H9 (cell line): Measurements from ENCODE around the gene FOXN4. TPM values are rescaled to one million over a fixed set of nuclear protein-coding genes. Genes with fewer than 3 reads are reported as not detected.

Experiments
- DNase-seq: peaks from one replicate; pipeline ENCODE4 v3.0.0-alpha.2; 2017
- H2AFZ ChIP-seq: one replicate; pipeline ENCODE4 v1.6.1; 2013; ENCODE audit warnings: mild to moderate bottlenecking, low read length, control low read depth, moderate library complexity
- H2AK5ac ChIP-seq: 2 replicates; pipeline ENCODE4 v1.6.1; 2013; ENCODE audit warnings: low read length, control low read depth, mixed read lengths; ENCODE audit not compliant: insufficient read length
- H2BK120ac ChIP-seq: one replicate; pipeline ENCODE4 v1.6.1; 2013; ENCODE audit warnings: low read depth, mild to moderate bottlenecking, low read length, control low read depth, inconsistent platforms; ENCODE audit not compliant: poor library complexity, severe bottlenecking
- H2BK12ac ChIP-seq: 2 replicates; pipeline ENCODE4 v1.6.1; 2013; ENCODE audit warnings: low read length, control low read depth, mixed read lengths, low read depth; ENCODE audit not compliant: insufficient read length
- H2BK15ac ChIP-seq: 2 replicates; pipeline ENCODE4 v1.6.1; 2013; ENCODE audit warnings: low read depth, low read length, control low read depth
- H2BK20ac ChIP-seq: one replicate; pipeline ENCODE4 v1.6.1; 2013; ENCODE audit warnings: low read depth, mild to moderate bottlenecking, low read length, control low read depth, inconsistent platforms; ENCODE audit not compliant: poor library complexity, severe bottlenecking
- H2BK5ac ChIP-seq: 2 replicates; pipeline ENCODE4 v1.6.1; 2013; ENCODE audit warnings: low read length, control low read depth, mixed read lengths; ENCODE audit not compliant: insufficient read length
- H3K14ac ChIP-seq: 2 replicates; pipeline ENCODE4 v1.6.1; 2013; ENCODE audit warnings: low read length, control low read depth; ENCODE audit not compliant: insufficient read depth
- H3K18ac ChIP-seq: 2 replicates; pipeline ENCODE4 v1.6.1; 2013; ENCODE audit warnings: low read depth, mild to moderate bottlenecking, mixed read lengths, low read length, control low read depth; ENCODE audit not compliant: insufficient read length
- H3K23ac ChIP-seq: 2 replicates; pipeline ENCODE4 v1.6.1; 2013; ENCODE audit warnings: low read length, control low read depth, mixed read lengths, low read depth; ENCODE audit not compliant: insufficient read length
- H3K23me2 ChIP-seq: 2 replicates; pipeline ENCODE4 v1.6.1; 2013; ENCODE audit warnings: low read depth, mild to moderate bottlenecking, mixed read lengths, low read length, control low read depth; ENCODE audit not compliant: insufficient read length, poor library complexity, severe bottlenecking
- H3K27ac ChIP-seq: 2 replicates; pipeline ENCODE4 v1.5.1; 2013; ENCODE audit warnings: low read length, control low read depth, mixed read lengths, low read depth; ENCODE audit not compliant: insufficient read length
- H3K27me3 ChIP-seq: 2 replicates; pipeline ENCODE4 v1.6.1; 2013; ENCODE audit warnings: low read length, control low read depth, inconsistent platforms; ENCODE audit not compliant: insufficient read depth
- H3K4ac ChIP-seq: 2 replicates; pipeline ENCODE4 v1.6.1; 2013; ENCODE audit warnings: low read depth, mild to moderate bottlenecking, control low read depth, inconsistent platforms, low read length, moderate library complexity
- H3K4me1 ChIP-seq: 2 replicates; pipeline ENCODE4 v1.6.1; 2013; ENCODE audit warnings: low read length, control low read depth, inconsistent platforms; ENCODE audit not compliant: insufficient read depth
- H3K4me2 ChIP-seq: 2 replicates; pipeline ENCODE4 v1.6.1; 2013; ENCODE audit warnings: low read length, control low read depth, mixed read lengths; ENCODE audit not compliant: insufficient read length, insufficient read depth
- H3K56ac ChIP-seq: 2 replicates; pipeline ENCODE4 v1.6.1; 2013; ENCODE audit warnings: low read depth, mild to moderate bottlenecking, mixed read lengths, low read length, control low read depth; ENCODE audit not compliant: insufficient read length
- H3K79me1 ChIP-seq: 2 replicates; pipeline ENCODE4 v1.6.1; 2013; ENCODE audit warnings: low read depth, mild to moderate bottlenecking, moderate library complexity, low read length, control low read depth, inconsistent platforms; ENCODE audit not compliant: insufficient read depth, poor library complexity, severe bottlenecking
- H3K79me2 ChIP-seq: 2 replicates; pipeline ENCODE4 v1.6.1; 2013; ENCODE audit warnings: low read length, control low read depth, inconsistent platforms; ENCODE audit not compliant: insufficient read depth
- H3K9ac ChIP-seq: 2 replicates; pipeline ENCODE4 v1.6.1; 2013; ENCODE audit warnings: low read length, control low read depth, mixed read lengths; ENCODE audit not compliant: insufficient read length; ENCODE audit errors: extremely low read depth
- H3K9me3 ChIP-seq: one replicate; pipeline ENCODE4 v1.6.1; 2013; ENCODE audit warnings: low read depth, low read length, inconsistent platforms; ENCODE audit not compliant: control insufficient read depth
- H3T11ph ChIP-seq: one replicate; pipeline ENCODE4 v1.6.1; 2013; ENCODE audit warnings: mild to moderate bottlenecking, low read length, control low read depth, inconsistent platforms
- H4K20me1 ChIP-seq: one replicate; pipeline ENCODE4 v1.6.1; 2013; ENCODE audit not compliant: control insufficient read depth, insufficient read length, insufficient read depth
- H4K5ac ChIP-seq: 2 replicates; pipeline ENCODE4 v1.6.1; 2013; ENCODE audit warnings: low read depth, mild to moderate bottlenecking, mixed read lengths, low read length, control low read depth; ENCODE audit not compliant: insufficient read length
- H4K8ac ChIP-seq: replicated peaks from 2 replicates; pipeline ENCODE4 v1.6.1; 2013; ENCODE audit warnings: low read length, control low read depth, mixed read lengths, low read depth; ENCODE audit not compliant: insufficient read length
- H4K91ac ChIP-seq: 2 replicates; pipeline ENCODE4 v1.6.1; 2013; ENCODE audit warnings: low read depth, mild to moderate bottlenecking, moderate library complexity, mixed read lengths, low read length, control low read depth; ENCODE audit not compliant: insufficient read length
- H3K27ac Mint-ChIP-seq, 3 experiments: 2 replicates in 2 of 3; 3 replicates in 1 of 3; pipeline ENCODE4 v1.8.0; 2020 to 2021; ENCODE audit warnings: mixed read lengths in 3 of 3, mild to moderate bottlenecking in 1 of 3, moderate library complexity in 1 of 3
- H3K27me3 Mint-ChIP-seq: 2 replicates; pipeline ENCODE4 v1.8.0; 2021; ENCODE audit warnings: low read depth, mild to moderate bottlenecking, moderate library complexity, mixed read lengths
- H3K36me3 Mint-ChIP-seq, 3 experiments: 2 replicates in 2 of 3; 3 replicates in 1 of 3; pipeline ENCODE4 v1.8.0; 2020 to 2021; ENCODE audit warnings: low read depth in 3 of 3, mixed read lengths in 3 of 3; ENCODE audit not compliant: insufficient read depth in 1 of 3
- H3K4me1 Mint-ChIP-seq, 2 experiments: 2 replicates each; pipeline ENCODE4 v1.8.0; 2020; ENCODE audit warnings: mixed read lengths in 2 of 2
- H3K4me3 Mint-ChIP-seq, 2 experiments: 2 replicates in 1 of 2; 3 replicates in 1 of 2; pipeline ENCODE4 v1.8.0; 2020 to 2021; ENCODE audit warnings: mild to moderate bottlenecking in 2 of 2, mixed read lengths in 2 of 2, moderate library complexity in 1 of 2
- H3K9me3 Mint-ChIP-seq, 2 experiments: 2 replicates in 1 of 2; 3 replicates in 1 of 2; pipeline ENCODE4 v1.8.0; 2020; ENCODE audit warnings: mild to moderate bottlenecking in 2 of 2, mixed read lengths in 2 of 2, moderate library complexity in 1 of 2
- CTCF ChIP-seq: fragments of 200-600 bp; sonication (generic); conservative IDR thresholded peaks from 3 replicates; pipeline ENCODE4 v1.8.0; 2021; ENCODE audit warnings: antibody characterized with exemption, mild to moderate bottlenecking
- WGBS: extraction: QIAGEN DNeasy Blood & Tissue Kit; methylation state at CpG from one replicate; pipeline ENCODE4 v1.1.7; 2013; ENCODE audit warnings: missing lambda C conversion rate, low lambda C conversion rate, mixed read lengths; ENCODE audit not compliant: insufficient read length; ENCODE audit errors: extremely low coverage; 5-methylcytosine and 5-hydroxymethylcytosine counted together
- total RNA-seq: library from RNA; stranded (reverse); gene quantifications from 2 replicates; pipeline ENCODE4 v1.2.1, GENCODE V29; 2021

The FOXN4 gene
- total RNA-seq, 1 experiment from 2014 or later, result 0.39 TPM

GRCh38 chr12:109294286-109294796 lies 14.7 kb downstream of the FOXN4 start:
- no peak for DNase-seq
- H3K27me3 ChIP-seq, result no peaks in the 10 kb centered on the region
- H2AFZ ChIP-seq, result no peak overlapping the region
- Mint-ChIP-seq H3K27me3 (peaks cover 5% of the 10 kb centered on the region), H3K36me3 (no peaks in the 10 kb centered on the region), H3K4me1 (peaks cover 5 to 22% of the 10 kb centered on the region in 2 experiments), H3K9me3 (no peaks in the 10 kb centered on the region), H3K27ac (no peak overlapping the region; a peak in 1 of 7 replicates), H3K4me3 (no peak overlapping the region)
- no peak overlapping the region for H3K9ac ChIP-seq
- H3K23ac ChIP-seq, result no peak overlapping the region
- no peak overlapping the region for H3K56ac ChIP-seq
- H2BK12ac ChIP-seq, result no peak overlapping the region
- H2BK15ac ChIP-seq, result no peak overlapping the region
- no peak for TF ChIP-seq CTCF
- H2BK20ac ChIP-seq, result no peak overlapping the region
- H3K9me3 ChIP-seq, result no peaks in the 10 kb centered on the region
- H4K20me1 ChIP-seq, result no peaks in the 10 kb centered on the region
- no peak overlapping the region for H3K27ac ChIP-seq
- H2BK5ac ChIP-seq, result no peak overlapping the region
- no peak overlapping the region for H2BK120ac ChIP-seq
- no peak overlapping the region for H3K4ac ChIP-seq
- no peak overlapping the region for H3K4me2 ChIP-seq
- H3K79me2 ChIP-seq, result no peaks in the 10 kb centered on the region
- H3K4me1 ChIP-seq, result peaks cover 4% of the 10 kb centered on the region; the same call in 1 of the 2 replicates
- H4K8ac ChIP-seq, result no peak overlapping the region
- no peak overlapping the region for H4K91ac ChIP-seq
- no peak overlapping the region for H2AK5ac ChIP-seq
- H3K14ac ChIP-seq, result no peak overlapping the region
- H3K23me2 ChIP-seq, result peaks cover 3% of the 10 kb centered on the region
- H4K5ac ChIP-seq, result no peak overlapping the region
- no peaks in the 10 kb centered on the region for H3K79me1 ChIP-seq
- WGBS, result no CpG with 5 or more reads among the region's 5 CpGs
- H3K18ac ChIP-seq, result no peak overlapping the region
- no peak overlapping the region for H3T11ph ChIP-seq
